Measurements from ENCODE around the gene LTB4R. TPM values are rescaled to one million over a fixed set of nuclear protein-coding genes. Genes with fewer than 3 reads are reported as not detected.

LTB4R gene
- total RNA-seq, 1 donor from 2014 or later, result 0.06 TPM

DNA sequence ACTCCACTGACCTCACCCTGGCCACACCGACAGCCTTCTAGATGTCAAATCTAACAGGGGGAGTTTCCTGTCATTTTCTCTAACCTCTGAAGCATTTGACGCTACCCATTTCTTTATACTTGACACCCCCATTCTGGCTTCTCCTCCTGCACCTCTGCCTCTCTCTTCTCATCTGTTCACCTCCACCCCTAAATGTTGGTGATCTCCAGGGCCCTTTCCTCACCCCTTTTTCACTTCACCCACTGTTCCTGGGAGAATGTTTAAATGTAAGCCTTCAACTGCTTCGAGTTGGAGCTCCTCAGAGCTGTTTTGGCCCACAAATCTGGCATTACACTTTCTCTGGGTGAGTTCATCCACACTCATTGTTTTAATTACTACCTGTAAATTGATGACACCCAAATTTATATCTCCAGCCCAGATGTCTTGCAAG, 39.5 kb upstream of the LTB4R start:
- TF ChIP-seq, protein P1, sequence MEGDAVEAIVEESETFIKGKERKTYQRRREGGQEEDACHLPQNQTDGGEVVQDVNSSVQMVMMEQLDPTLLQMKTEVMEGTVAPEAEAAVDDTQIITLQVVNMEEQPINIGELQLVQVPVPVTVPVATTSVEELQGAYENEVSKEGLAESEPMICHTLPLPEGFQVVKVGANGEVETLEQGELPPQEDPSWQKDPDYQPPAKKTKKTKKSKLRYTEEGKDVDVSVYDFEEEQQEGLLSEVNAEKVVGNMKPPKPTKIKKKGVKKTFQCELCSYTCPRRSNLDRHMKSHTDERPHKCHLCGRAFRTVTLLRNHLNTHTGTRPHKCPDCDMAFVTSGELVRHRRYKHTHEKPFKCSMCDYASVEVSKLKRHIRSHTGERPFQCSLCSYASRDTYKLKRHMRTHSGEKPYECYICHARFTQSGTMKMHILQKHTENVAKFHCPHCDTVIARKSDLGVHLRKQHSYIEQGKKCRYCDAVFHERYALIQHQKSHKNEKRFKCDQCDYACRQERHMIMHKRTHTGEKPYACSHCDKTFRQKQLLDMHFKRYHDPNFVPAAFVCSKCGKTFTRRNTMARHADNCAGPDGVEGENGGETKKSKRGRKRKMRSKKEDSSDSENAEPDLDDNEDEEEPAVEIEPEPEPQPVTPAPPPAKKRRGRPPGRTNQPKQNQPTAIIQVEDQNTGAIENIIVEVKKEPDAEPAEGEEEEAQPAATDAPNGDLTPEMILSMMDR (conservative IDR thresholded peaks at IDR 0.05; ENCODE audit: low read depth, low read length), result no peak
- no peak for DNase-seq (ENCODE audit: low read depth)
- H3K4me3 ChIP-seq (ENCODE audit: low read depth, low read length), result peak overlapping the region; percentile 89

DNA sequence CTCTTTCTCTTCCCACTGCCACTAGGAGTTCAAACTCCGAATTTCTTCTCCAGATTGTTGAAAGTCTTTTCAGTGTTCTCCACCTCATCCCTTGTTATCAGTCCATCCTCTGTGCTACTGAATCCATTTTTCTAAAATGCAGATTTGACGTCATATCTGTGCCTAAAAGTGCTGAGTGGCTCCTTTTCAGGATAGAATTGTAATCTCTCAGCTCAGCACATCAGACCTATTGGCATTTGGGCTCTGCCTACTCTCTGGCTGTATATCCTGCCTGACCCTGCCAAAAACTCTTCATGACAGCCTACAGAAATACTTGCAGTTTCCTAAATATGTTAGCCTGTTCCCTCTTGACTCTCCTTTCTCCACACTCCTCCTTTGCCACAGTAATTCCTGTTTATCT, 38.8 kb upstream of the LTB4R start:
- TF ChIP-seq, protein P1 (conservative IDR thresholded peaks at IDR 0.05; ENCODE audit: low read depth, low read length), result no peak
- no peak for DNase-seq (ENCODE audit: low read depth)
- no peak overlapping the region for H3K4me3 ChIP-seq (ENCODE audit: low read depth, low read length)

DNA sequence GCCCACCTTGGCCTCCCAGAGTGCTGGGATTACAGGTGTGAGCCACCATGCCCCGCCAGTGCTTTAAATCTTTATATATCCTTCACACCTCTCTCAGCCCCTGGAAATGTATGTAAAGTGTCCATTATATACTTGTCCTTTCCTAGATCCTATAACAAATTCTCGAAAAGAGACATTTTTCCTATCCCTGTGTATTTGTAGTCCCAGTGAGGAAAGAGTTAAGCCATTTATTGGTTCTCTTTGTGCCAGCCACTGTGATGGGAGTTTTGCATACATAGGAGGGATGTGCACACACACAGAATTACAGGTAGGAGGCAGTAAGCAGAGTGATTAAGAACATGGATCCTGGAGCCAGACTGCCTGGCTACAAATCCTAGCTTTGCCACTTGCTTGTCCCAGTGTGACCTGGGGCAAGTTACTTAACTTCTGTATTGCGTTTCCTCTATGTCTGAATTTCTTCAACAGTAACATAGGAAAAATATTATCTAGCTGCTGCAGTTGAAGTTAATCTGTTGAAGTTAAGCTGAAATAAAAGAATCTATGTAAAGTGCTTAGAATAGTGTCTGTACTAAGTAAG, 37.8 kb upstream of the LTB4R start:
- no peak overlapping the region for H3K4me3 ChIP-seq (ENCODE audit: low read depth, low read length)
- no peak for DNase-seq (ENCODE audit: low read depth)
- TF ChIP-seq, protein P1 (conservative IDR thresholded peaks at IDR 0.05; ENCODE audit: low read depth, low read length), result peak; percentile 35

DNA sequence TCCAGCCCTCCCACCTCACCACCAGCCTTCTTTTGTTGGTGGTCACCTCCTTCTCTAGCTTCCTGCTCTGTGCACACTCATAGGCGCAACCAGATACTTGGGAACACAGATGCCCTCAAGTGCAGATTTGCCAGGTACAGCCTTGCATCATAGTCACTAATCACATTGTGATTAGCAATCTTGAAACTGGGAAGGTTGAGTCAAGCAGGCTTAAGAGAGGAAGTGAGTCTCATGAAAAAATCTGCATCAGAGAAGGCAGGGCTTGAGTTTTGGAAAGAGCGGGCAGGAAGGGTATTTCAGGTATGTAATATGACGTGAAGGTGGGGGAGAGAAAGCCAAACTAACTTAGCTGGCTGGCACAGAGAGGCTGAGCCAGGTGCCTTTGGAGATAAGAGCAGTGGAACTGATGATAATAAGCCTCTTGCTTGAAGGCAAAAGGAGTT, 37.2 kb upstream of the LTB4R start:
- no peak overlapping the region for H3K4me3 ChIP-seq (ENCODE audit: low read depth, low read length)
- no peak for DNase-seq (ENCODE audit: low read depth)

DNA sequence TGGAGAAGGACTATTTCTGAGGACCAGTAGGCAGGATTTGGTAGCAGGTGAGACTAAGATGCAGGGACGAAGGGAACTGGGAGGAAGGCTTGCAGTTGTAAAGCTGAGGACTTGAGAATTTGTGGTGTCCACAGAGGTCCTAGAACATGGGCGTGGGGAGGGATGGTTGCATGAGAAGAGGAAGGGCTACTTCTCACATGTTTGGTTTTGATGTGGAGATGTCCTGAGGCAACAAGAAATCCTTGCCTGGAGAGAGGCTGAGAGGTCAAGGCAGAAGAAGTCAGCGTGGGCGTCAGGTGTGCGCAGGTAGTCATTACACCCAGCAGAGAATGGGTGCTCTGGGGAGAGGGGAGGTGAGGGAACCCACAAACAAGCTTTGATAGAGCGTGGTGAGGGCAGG, 34.2 kb upstream of the LTB4R start:
- TF ChIP-seq, protein P1 (conservative IDR thresholded peaks at IDR 0.05; ENCODE audit: low read depth, low read length), result no peak
- no peak overlapping the region for H3K4me3 ChIP-seq (ENCODE audit: low read depth, low read length)

More for the DNA sequence above, 37.2 kb upstream of the LTB4R start:
- TF ChIP-seq, protein P1 (conservative IDR thresholded peaks at IDR 0.05; ENCODE audit: low read depth, low read length), result no peak

DNA sequence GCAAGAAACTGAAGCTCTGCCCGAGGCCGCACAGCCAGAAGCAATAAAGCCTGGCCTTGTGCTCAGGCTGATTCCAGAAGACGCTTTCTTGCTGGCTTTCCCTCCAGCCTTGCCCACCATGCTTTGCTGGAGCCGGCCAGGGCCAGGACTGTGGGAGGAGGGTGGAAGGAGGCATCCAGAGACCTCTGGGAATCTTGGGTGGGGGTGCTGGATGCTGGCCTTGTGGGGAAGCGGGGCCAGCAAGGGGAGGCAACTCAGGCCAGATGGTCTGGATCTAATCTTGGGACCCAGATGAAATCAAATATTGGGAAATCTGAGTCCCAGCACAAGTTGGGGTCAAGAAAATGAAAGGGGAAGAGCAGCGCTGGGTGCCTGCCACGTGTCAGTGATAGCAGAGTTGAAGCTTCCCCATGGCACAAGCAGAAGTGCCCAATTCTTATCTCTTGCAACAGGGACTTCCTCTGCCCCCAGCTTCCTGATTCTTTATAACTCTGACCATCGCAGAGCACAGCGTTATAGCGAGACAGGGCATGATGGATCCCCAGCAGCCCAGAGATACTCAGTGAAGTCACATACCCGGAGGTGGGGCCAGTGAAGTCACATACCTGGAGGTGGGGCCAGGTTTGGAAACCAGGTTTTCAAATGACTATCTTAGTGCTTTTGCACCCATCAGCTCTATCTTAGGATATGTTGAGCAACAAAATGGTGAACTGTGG, 33.5 kb upstream of the LTB4R start:
- TF ChIP-seq, protein P1 (conservative IDR thresholded peaks at IDR 0.05; ENCODE audit: low read depth, low read length), result no peak
- H3K4me3 ChIP-seq (ENCODE audit: low read depth, low read length), result no peak overlapping the region

More for the DNA sequence above, 34.2 kb upstream of the LTB4R start:
- DNase-seq (ENCODE audit: low read depth), result no peak

More for the DNA sequence above, 33.5 kb upstream of the LTB4R start:
- no peak for DNase-seq (ENCODE audit: low read depth)
